Spinal cord (tissue), 10 donors: Measurements from ENCODE around the gene SLC28A2. TPM values are rescaled to one million over a fixed set of nuclear protein-coding genes. Genes with fewer than 3 reads are reported as not detected.
A peak's percentile ranks its signal among the peaks of the same experiment; 100 is the strongest.
"Not testable (repeated sequence)": the region's sequence is repeated elsewhere in the genome, so short reads cannot be mapped to it uniquely, and the experiment has no call there.

ENCODE experiments used
- DNase-seq, 6 donors: peaks; one replicate each; pipeline versions ENCODE4 v3.0.0 to v3.0.0-alpha.2; 2013 to 2015; ENCODE audit warnings: low spot score in 6 of 6, low read depth in 4 of 6
- H3K27ac ChIP-seq: one replicate; pipeline ENCODE4 v1.5.1; 2013; ENCODE audit warnings: low read depth, low read length, control low read depth
- H3K27me3 ChIP-seq: one replicate; pipeline ENCODE4 v1.6.1; 2013; ENCODE audit warnings: low read length; ENCODE audit not compliant: control insufficient read depth, insufficient read depth
- H3K36me3 ChIP-seq: one replicate; pipeline ENCODE4 v1.6.1; 2013; ENCODE audit warnings: low read length; ENCODE audit not compliant: control insufficient read depth, insufficient read depth
- H3K4me1 ChIP-seq: one replicate; pipeline ENCODE4 v1.6.1; 2013; ENCODE audit warnings: low read length; ENCODE audit not compliant: control insufficient read depth, insufficient read depth
- H3K4me3 ChIP-seq: one replicate; pipeline ENCODE4 v1.5.1; 2013; ENCODE audit warnings: low read depth, low read length, control low read depth
- H3K9me3 ChIP-seq: one replicate; pipeline ENCODE4 v1.6.1; 2013; ENCODE audit warnings: low read length; ENCODE audit not compliant: control insufficient read depth, insufficient read depth
- WGBS: methylation state at CpG from one replicate; pipeline ENCODE4 v1.1.5; 2013; ENCODE audit warnings: missing lambda C conversion rate; ENCODE audit not compliant: insufficient coverage; 5-methylcytosine and 5-hydroxymethylcytosine counted together
- polyA plus RNA-seq, 2 donors: library from polyadenylated mRNA; unstranded; fragments of 120-200 nt; gene quantifications; one replicate each; pipeline ENCODE4 v1.2.1, GENCODE V29; 2013; ENCODE audit not compliant: insufficient read length in 2 of 2
- total RNA-seq, 2 donors: library from RNA; depleted of rRNA in 1 of 2; stranded (reverse); fragments of 120-200 nt in 1 of 2; fragments of >200 nt in 1 of 2; gene quantifications; one replicate each; pipeline versions ENCODE4 v1.2.3 to v1.2.4, GENCODE V29; 2013 to 2014
- donor health status: healthy.

SLC28A2 gene
- total and polyA plus RNA-seq, 4 donors = 0.32 TPM; not detected in 3

- Histone ChIP-seq H3K4me3 (no peak overlapping the region), H3K36me3 (no peaks in the 10 kb centered on the region), H3K4me1 (no peaks in the 10 kb centered on the region), H3K27me3 (peaks cover 2% of the 10 kb centered on the region), H3K27ac (no peak overlapping the region), H3K9me3 (no peaks in the 10 kb centered on the region)
- DNase-seq = peak in 1 of 6 donors; percentile 24
- 100% methylated on average over 1 of the region's 2 CpGs for WGBS
Measured at GRCh38 chr15:45287390-45287956, 35.4 kb downstream of the SLC28A2 start.

DNA sequence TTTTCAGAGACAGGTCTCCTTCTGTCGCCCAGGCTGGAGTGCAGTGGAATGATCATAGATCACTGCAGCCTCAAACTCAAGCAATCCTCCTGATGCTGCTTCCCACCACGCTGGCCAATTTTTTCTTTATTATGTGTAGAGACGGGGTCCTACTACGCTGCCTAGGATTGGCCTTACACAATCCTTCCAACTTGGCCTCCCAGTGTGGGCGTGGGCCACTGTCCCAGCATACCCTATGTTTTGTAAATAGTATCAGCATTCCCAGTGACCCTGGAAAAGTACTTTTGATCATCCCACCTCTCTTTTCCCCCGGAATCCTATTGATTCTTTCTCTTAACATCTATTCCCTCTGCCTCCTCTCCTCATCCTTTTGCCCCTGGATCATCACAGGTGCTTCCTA is 36.9 kb downstream of the SLC28A2 start:
- 80% methylated on average over 3 of the region's 6 CpGs for WGBS
- H3K4me1 ChIP-seq = no peaks in the 10 kb centered on the region
- no peak overlapping the region for H3K4me3 ChIP-seq
- no peak overlapping the region for H3K27ac ChIP-seq
- no peaks in the 10 kb centered on the region for H3K9me3 ChIP-seq
- no peaks in the 10 kb centered on the region for H3K36me3 ChIP-seq
- peaks cover 2% of the 10 kb centered on the region for H3K27me3 ChIP-seq
- no peak for DNase-seq

DNA sequence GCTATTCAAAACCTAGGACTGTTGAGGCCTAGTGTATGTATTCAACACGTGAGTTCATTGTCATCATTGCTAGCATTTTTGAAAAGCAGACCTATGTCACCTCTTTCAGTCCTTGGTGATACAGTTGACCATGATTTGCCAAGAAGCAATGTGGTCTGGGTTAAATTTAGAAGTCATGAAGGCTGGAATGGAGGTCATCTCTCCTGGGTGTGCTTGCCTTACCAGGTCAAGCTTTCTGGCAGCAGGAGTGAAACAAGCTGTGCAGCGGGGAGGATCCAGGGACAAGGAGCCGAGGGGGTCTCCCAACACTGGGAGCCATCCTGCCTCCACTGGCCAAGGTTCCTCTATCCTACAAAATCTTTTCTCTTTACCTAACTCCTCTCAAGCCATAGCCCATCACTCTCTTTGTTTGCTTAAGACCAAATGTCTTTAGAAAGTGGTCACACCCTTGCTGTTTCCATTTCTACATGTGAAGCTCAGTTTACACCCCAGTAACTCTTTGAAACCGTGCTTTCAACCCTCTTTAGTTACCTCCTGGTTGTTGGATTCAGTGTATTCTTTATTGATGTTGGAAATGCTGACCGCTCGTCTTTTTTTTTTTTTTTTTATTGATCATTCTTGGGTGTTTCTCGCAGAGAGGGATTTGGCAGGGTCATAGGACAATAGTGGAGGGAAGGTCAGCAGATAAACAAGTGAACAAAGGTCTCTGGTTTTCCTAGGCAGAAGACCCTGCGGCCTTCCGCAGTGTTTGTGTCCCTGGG is 40.0 kb downstream of the SLC28A2 start:
- Histone ChIP-seq H3K27me3 (peaks cover 2% of the 10 kb centered on the region), H3K4me3 (no peak overlapping the region), H3K27ac (no peak overlapping the region), H3K4me1 (no peaks in the 10 kb centered on the region), H3K9me3 (no peaks in the 10 kb centered on the region), H3K36me3 (no peaks in the 10 kb centered on the region)
- DNase-seq = no peak
- WGBS = 90% methylated on average over 3 of the region's 9 CpGs

- 97% methylated on average over 7 of the region's 27 CpGs for WGBS
- H3K27ac ChIP-seq, H3K4me3 ChIP-seq, H3K27me3 ChIP-seq, DNase-seq, H3K9me3 ChIP-seq, H3K36me3 ChIP-seq, H3K4me1 ChIP-seq: not testable (repeated sequence)
Measured at GRCh38 chr15:45293326-45293725, 41.3 kb downstream of the SLC28A2 start.

DNA sequence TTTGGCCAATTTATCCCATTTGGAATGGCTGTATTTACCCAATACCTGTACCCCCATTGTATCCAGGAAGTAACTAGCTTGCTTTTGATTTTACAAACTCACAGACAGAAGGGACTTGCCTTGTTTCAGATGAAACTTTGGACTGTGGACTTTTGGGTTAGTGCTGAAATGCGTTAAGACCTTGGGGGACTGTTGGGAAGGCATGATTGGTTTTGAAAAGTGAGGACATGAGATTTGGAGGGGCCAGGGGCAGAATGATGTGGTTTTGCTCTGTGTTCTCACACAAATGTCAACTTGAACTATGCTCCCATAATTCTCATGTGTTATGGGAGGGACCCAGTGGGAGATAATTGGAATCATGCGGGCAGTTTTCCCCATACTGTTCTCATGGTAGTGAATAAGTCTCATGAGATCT is 46.9 kb downstream of the SLC28A2 start:
- H3K9me3 ChIP-seq, H3K36me3 ChIP-seq, H3K27ac ChIP-seq, H3K4me3 ChIP-seq, DNase-seq, H3K27me3 ChIP-seq, H3K4me1 ChIP-seq: not testable (repeated sequence)
- WGBS = no CpG with 5 or more reads among the region's 2 CpGs

DNA sequence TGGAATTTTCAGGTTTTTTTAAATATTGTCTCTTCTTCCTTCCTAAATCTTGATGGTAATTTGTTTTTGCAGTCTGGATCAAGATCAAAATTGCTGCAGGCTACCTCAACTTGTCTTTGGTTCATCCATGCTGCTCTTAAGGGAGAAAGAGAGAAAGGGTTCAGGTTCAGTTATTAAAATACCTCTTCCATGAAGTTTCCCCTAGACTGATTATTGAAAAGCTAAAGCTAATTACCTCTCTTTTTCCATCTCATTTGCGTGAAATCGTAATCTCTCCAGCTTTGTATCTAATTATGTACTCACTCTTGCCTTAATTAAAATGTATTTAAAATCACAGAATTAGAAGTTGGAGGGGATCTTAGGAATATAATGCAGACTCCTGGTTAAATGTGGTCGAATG is 52.7 kb downstream of the SLC28A2 start:
- H3K4me1 ChIP-seq = peaks cover 10% of the 10 kb centered on the region
- H3K9me3 ChIP-seq = no peaks in the 10 kb centered on the region
- H3K36me3 ChIP-seq = no peaks in the 10 kb centered on the region
- no peaks in the 10 kb centered on the region for H3K27me3 ChIP-seq
- DNase-seq = peak in 1 of 6 donors; percentile 55
- no peak overlapping the region for H3K4me3 ChIP-seq
- WGBS = no CpG with 5 or more reads among the region's 3 CpGs
- no peak overlapping the region for H3K27ac ChIP-seq

- no CpG with 5 or more reads among the region's 4 CpGs for WGBS
- Histone ChIP-seq H3K4me1 (peaks cover 10% of the 10 kb centered on the region), H3K9me3 (no peaks in the 10 kb centered on the region), H3K27me3 (no peaks in the 10 kb centered on the region), H3K27ac (peak overlapping the region; percentile 42), H3K4me3 (no peak overlapping the region), H3K36me3 (no peaks in the 10 kb centered on the region)
- DNase-seq = no peak
Measured at GRCh38 chr15:45306105-45306504, 54.1 kb downstream of the SLC28A2 start.

- peaks cover 10% of the 10 kb centered on the region for H3K4me1 ChIP-seq
- H3K4me3 ChIP-seq = no peak overlapping the region
- peak overlapping the region; percentile 67 for H3K27ac ChIP-seq
- H3K9me3 ChIP-seq = no peaks in the 10 kb centered on the region
- H3K27me3 ChIP-seq = no peaks in the 10 kb centered on the region
- no peaks in the 10 kb centered on the region for H3K36me3 ChIP-seq
- DNase-seq = peak in 5 of 6 donors; percentile 41 to 89 (median 69)
- no CpG with 5 or more reads among the region's 5 CpGs for WGBS
Measured at GRCh38 chr15:45307230-45307924, 55.3 kb downstream of the SLC28A2 start.

- H3K4me1 ChIP-seq, H3K9me3 ChIP-seq, H3K36me3 ChIP-seq, H3K27ac ChIP-seq, DNase-seq, H3K27me3 ChIP-seq, H3K4me3 ChIP-seq: not testable (repeated sequence)
- 97% methylated on average over 23 of the region's 31 CpGs for WGBS
Measured at GRCh38 chr15:45314117-45314516, 62.1 kb downstream of the SLC28A2 start.
